SK-N-MC (cell line): ENCODE results near the gene FAM3B.

Experiments
- EZH2 ChIP-seq: fragments of 200-600 bp; sonication (generic); IDR thresholded peaks from one replicate; pipeline ENCODE4 v1.6.1; 2017; ENCODE audit warnings: antibody characterized with exemption
- FOXP2 ChIP-seq: optimal IDR thresholded peaks from 2 replicates; pipeline ENCODE3; 2011; ENCODE audit warnings: mild to moderate bottlenecking, moderate library complexity; ENCODE audit not compliant: insufficient read depth; ENCODE audit errors: extremely low read length, control extremely low read depth
- POLR2AphosphoS5 ChIP-seq: IDR thresholded peaks from 2 replicates; pipeline ENCODE4 v1.6.1; 2012; ENCODE audit warnings: mild to moderate bottlenecking, low read depth, low read length, borderline replicate concordance

GRCh38 chr21:41307219-41307618, 9.4 kb upstream of the FAM3B start:
- TF ChIP-seq POLR2AphosphoS5 (no peak), EZH2 (no peak), FOXP2 (no peak)
